ENCODE data around the gene ROR1.

The ROR1 gene

GRCh38 chr1:63847308-63847910, 73.6 kb downstream of the ROR1 start:
- Histone ChIP-seq H3K4me1 (no peaks in the 10 kb centered on the region), H3K36me3 (no peaks in the 10 kb centered on the region), H3K4me3 (ENCODE audit: low read depth, low read length) (no peak overlapping the region), H3K9me3 (no peaks in the 10 kb centered on the region), H3K27me3 (no peaks in the 10 kb centered on the region)
- TF ChIP-seq CTCF (IDR thresholded peaks at IDR 0.05; ENCODE audit: low read depth, low read length): 0 out of 2 replicates have a peak, but pooled peaks have one; percentile 11
- peak; percentile 20 for DNase-seq

GRCh38 chr1:63848733-63849132, 74.9 kb downstream of the ROR1 start:
- TF ChIP-seq CTCF (IDR thresholded peaks at IDR 0.05; ENCODE audit: low read depth, low read length): no peak
- no peaks in the 10 kb centered on the region for H3K9me3 ChIP-seq
- H3K4me3 ChIP-seq (ENCODE audit: low read depth, low read length): no peak overlapping the region
- H3K36me3 ChIP-seq: no peaks in the 10 kb centered on the region
- DNase-seq: no peak
- no peaks in the 10 kb centered on the region for H3K4me1 ChIP-seq
- no peaks in the 10 kb centered on the region for H3K27me3 ChIP-seq

- Histone ChIP-seq H3K4me1 (no peaks in the 10 kb centered on the region), H3K9me3 (no peaks in the 10 kb centered on the region), H3K27me3 (no peaks in the 10 kb centered on the region), H3K36me3 (no peaks in the 10 kb centered on the region), H3K4me3 (ENCODE audit: low read depth, low read length) (no peak overlapping the region)
- TF ChIP-seq CTCF (IDR thresholded peaks at IDR 0.05; ENCODE audit: low read depth, low read length): no peak
- no peak for DNase-seq
Observed at GRCh38 chr1:63849149-63849548, 75.3 kb downstream of the ROR1 start.

GRCh38 chr1:63854091-63854490, 80.3 kb downstream of the ROR1 start:
- DNase-seq: no peak
- TF ChIP-seq CTCF (IDR thresholded peaks at IDR 0.05; ENCODE audit: low read depth, low read length): no peak
- Histone ChIP-seq H3K4me1 (no peaks in the 10 kb centered on the region; the same call in 1 of the 2 replicates), H3K27me3 (no peaks in the 10 kb centered on the region), H3K4me3 (ENCODE audit: low read depth, low read length) (no peak overlapping the region), H3K36me3 (no peaks in the 10 kb centered on the region), H3K9me3 (no peaks in the 10 kb centered on the region)

- H3K4me3 ChIP-seq (ENCODE audit: low read depth, low read length): no peak overlapping the region
- no peak for DNase-seq
- TF ChIP-seq CTCF (IDR thresholded peaks at IDR 0.05; ENCODE audit: low read depth, low read length): no peak
- H3K4me1 ChIP-seq: no peaks in the 10 kb centered on the region; the same call in 1 of the 2 replicates
- no peaks in the 10 kb centered on the region for H3K27me3 ChIP-seq
- H3K36me3 ChIP-seq: no peaks in the 10 kb centered on the region
- H3K9me3 ChIP-seq: no peaks in the 10 kb centered on the region
Observed at GRCh38 chr1:63855942-63856341, 82.1 kb downstream of the ROR1 start.

- Histone ChIP-seq H3K4me1 (no peaks in the 10 kb centered on the region; the same call in 1 of the 2 replicates), H3K4me3 (ENCODE audit: low read depth, low read length) (no peak overlapping the region), H3K9me3 (no peaks in the 10 kb centered on the region), H3K36me3 (no peaks in the 10 kb centered on the region), H3K27me3 (no peaks in the 10 kb centered on the region)
- no peak for TF ChIP-seq CTCF (IDR thresholded peaks at IDR 0.05; ENCODE audit: low read depth, low read length)
- no peak for DNase-seq
Observed at GRCh38 chr1:63856924-63857323, 83.1 kb downstream of the ROR1 start.
